H7 (cell line): ENCODE results near the gene BNC2. TPM values are rescaled to one million over a fixed set of nuclear protein-coding genes. Genes with fewer than 3 reads are reported as not detected.

Source experiments
- DNase-seq: peaks from one replicate; pipeline ENCODE4 v3.0.0; 2012
- H3K27me3 ChIP-seq: 2 replicates; pipeline ENCODE4 v1.6.0; 2011; ENCODE audit warnings: mild to moderate bottlenecking, low read length; ENCODE audit not compliant: control insufficient read depth, insufficient read depth
- H3K36me3 ChIP-seq: replicated peaks from 2 replicates; pipeline ENCODE4 v1.5.1; 2011; ENCODE audit warnings: low read length; ENCODE audit not compliant: control insufficient read depth, insufficient read depth
- H3K4me3 ChIP-seq: 2 replicates; pipeline ENCODE4 v1.5.1; 2011; ENCODE audit warnings: low read depth, mild to moderate bottlenecking, control low read depth, low read length, moderate library complexity; ENCODE audit not compliant: insufficient read depth
- total RNA-seq: library from RNA; depleted of rRNA; stranded (reverse); fragments of >200 nt; shearing (Covaris generic); gene quantifications from 2 replicates; pipeline ENCODE4 v1.2.3, GENCODE V29; 2014

Gene BNC2
- total RNA-seq, 1 experiment from 2014 or later = 7.9 TPM

- Histone ChIP-seq H3K36me3 (no peaks in the 10 kb centered on the region), H3K4me3 (no peak overlapping the region), H3K27me3 (no peaks in the 10 kb centered on the region)
- peak; percentile 23 for DNase-seq
Observed at GRCh38 chr9:16515207-16515606, 355.3 kb downstream of the BNC2 start.

- H3K27me3 ChIP-seq = no peaks in the 10 kb centered on the region
- H3K36me3 ChIP-seq = no peaks in the 10 kb centered on the region
- DNase-seq = peak; percentile 41
- no peak overlapping the region for H3K4me3 ChIP-seq
Observed at GRCh38 chr9:16514131-16514530, 356.3 kb downstream of the BNC2 start.

- Histone ChIP-seq H3K36me3 (no peaks in the 10 kb centered on the region), H3K4me3 (no peak overlapping the region), H3K27me3 (no peaks in the 10 kb centered on the region)
- DNase-seq = no peak
Observed at GRCh38 chr9:16512281-16512680, 358.2 kb downstream of the BNC2 start.

GRCh38 chr9:16510482-16510881, 360.0 kb downstream of the BNC2 start:
- Histone ChIP-seq H3K36me3 (no peaks in the 10 kb centered on the region), H3K27me3 (no peaks in the 10 kb centered on the region), H3K4me3 (no peak overlapping the region)
- no peak for DNase-seq

GRCh38 chr9:16509997-16510396, 360.5 kb downstream of the BNC2 start:
- no peaks in the 10 kb centered on the region for H3K36me3 ChIP-seq
- no peaks in the 10 kb centered on the region for H3K27me3 ChIP-seq
- DNase-seq = no peak
- H3K4me3 ChIP-seq = no peak overlapping the region

GRCh38 chr9:16505199-16505598, 365.3 kb downstream of the BNC2 start:
- Histone ChIP-seq H3K36me3 (no peaks in the 10 kb centered on the region), H3K4me3 (no peak overlapping the region), H3K27me3 (no peaks in the 10 kb centered on the region; the same call in 1 of the 2 replicates)
- no peak for DNase-seq

GRCh38 chr9:16501726-16502125, 368.7 kb downstream of the BNC2 start:
- Histone ChIP-seq H3K4me3 (no peak overlapping the region), H3K36me3 (no peaks in the 10 kb centered on the region), H3K27me3 (no peaks in the 10 kb centered on the region; the same call in 1 of the 2 replicates)
- DNase-seq = no peak

GRCh38 chr9:16501141-16501540, 369.3 kb downstream of the BNC2 start:
- H3K36me3 ChIP-seq = no peaks in the 10 kb centered on the region
- no peaks in the 10 kb centered on the region; the same call in 1 of the 2 replicates for H3K27me3 ChIP-seq
- no peak for DNase-seq
- no peak overlapping the region for H3K4me3 ChIP-seq

GRCh38 chr9:16500386-16500785, 370.1 kb downstream of the BNC2 start:
- H3K27me3 ChIP-seq = no peaks in the 10 kb centered on the region; the same call in 1 of the 2 replicates

GRCh38 chr9:16499892-16500291, 370.6 kb downstream of the BNC2 start:
- no peak for DNase-seq
- Histone ChIP-seq H3K27me3 (no peaks in the 10 kb centered on the region; the same call in 1 of the 2 replicates), H3K4me3 (no peak overlapping the region), H3K36me3 (no peaks in the 10 kb centered on the region)

More at GRCh38 chr9:16500386-16500785, 370.1 kb downstream of the BNC2 start:
- Histone ChIP-seq H3K4me3 (no peak overlapping the region), H3K36me3 (no peaks in the 10 kb centered on the region)
- no peak for DNase-seq

GRCh38 chr9:16496908-16497307, 373.6 kb downstream of the BNC2 start:
- Histone ChIP-seq H3K36me3 (no peaks in the 10 kb centered on the region), H3K4me3 (no peak overlapping the region), H3K27me3 (no peaks in the 10 kb centered on the region; the same call in 1 of the 2 replicates)
- DNase-seq = no peak

- H3K27me3 ChIP-seq = no peaks in the 10 kb centered on the region
- H3K36me3 ChIP-seq = no peaks in the 10 kb centered on the region
- no peak overlapping the region for H3K4me3 ChIP-seq
- DNase-seq = no peak
Observed at GRCh38 chr9:16487915-16488314, 382.6 kb downstream of the BNC2 start.

- Histone ChIP-seq H3K36me3 (no peaks in the 10 kb centered on the region), H3K4me3 (no peak overlapping the region), H3K27me3 (no peaks in the 10 kb centered on the region)
- DNase-seq = peak; percentile 62
Observed at GRCh38 chr9:16485575-16486321, 384.7 kb downstream of the BNC2 start.

- DNase-seq = no peak
- no peak overlapping the region for H3K4me3 ChIP-seq
Observed at GRCh38 chr9:16485160-16485559, 385.3 kb downstream of the BNC2 start.

GRCh38 chr9:16484744-16485143, 385.7 kb downstream of the BNC2 start:
- no peak for DNase-seq
- H3K27me3 ChIP-seq = no peaks in the 10 kb centered on the region
- H3K4me3 ChIP-seq = no peak overlapping the region
- no peaks in the 10 kb centered on the region for H3K36me3 ChIP-seq

More at GRCh38 chr9:16485160-16485559, 385.3 kb downstream of the BNC2 start:
- Histone ChIP-seq H3K27me3 (no peaks in the 10 kb centered on the region), H3K36me3 (no peaks in the 10 kb centered on the region)
